ENCODE measurements around the gene DNAAF5. TPM values are rescaled to one million over a fixed set of nuclear protein-coding genes. Genes with fewer than 3 reads are reported as not detected.

Gene DNAAF5
- total RNA-seq, 4 donors from 2014 or later: 26.8 to 75.8 (median 45.3) TPM

DNA sequence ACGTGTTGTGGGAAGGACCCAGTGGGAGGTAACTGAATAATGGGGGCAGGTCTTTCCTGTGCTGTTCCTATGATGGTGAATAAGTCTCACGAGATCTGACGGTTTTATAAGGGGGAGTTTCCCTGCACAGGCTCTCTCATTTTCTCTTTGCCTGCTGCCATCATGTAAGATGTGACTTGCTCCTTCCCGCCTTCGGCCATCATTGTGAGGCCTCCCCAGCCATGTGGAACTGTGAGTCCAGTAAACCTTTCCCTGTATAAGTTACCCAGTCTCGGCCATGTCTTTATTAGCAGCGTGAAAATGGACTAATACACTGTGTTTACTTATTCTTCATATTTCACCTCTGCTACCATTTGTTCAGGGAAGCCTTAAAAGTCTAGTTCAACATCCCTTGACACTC lies 2.2 kb upstream of the DNAAF5 start:
- H3K9me3 ChIP-seq: no peaks in the 10 kb centered on the region
- H3K27ac ChIP-seq: no peak overlapping the region
- peak in 1 of 3 donors; percentile 6 for DNase-seq
- TF ChIP-seq, protein P1, sequence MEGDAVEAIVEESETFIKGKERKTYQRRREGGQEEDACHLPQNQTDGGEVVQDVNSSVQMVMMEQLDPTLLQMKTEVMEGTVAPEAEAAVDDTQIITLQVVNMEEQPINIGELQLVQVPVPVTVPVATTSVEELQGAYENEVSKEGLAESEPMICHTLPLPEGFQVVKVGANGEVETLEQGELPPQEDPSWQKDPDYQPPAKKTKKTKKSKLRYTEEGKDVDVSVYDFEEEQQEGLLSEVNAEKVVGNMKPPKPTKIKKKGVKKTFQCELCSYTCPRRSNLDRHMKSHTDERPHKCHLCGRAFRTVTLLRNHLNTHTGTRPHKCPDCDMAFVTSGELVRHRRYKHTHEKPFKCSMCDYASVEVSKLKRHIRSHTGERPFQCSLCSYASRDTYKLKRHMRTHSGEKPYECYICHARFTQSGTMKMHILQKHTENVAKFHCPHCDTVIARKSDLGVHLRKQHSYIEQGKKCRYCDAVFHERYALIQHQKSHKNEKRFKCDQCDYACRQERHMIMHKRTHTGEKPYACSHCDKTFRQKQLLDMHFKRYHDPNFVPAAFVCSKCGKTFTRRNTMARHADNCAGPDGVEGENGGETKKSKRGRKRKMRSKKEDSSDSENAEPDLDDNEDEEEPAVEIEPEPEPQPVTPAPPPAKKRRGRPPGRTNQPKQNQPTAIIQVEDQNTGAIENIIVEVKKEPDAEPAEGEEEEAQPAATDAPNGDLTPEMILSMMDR (IDR thresholded peaks at IDR 0.05): no peak
- no peak for TF ChIP-seq POLR2A (IDR thresholded peaks at IDR 0.05)
- H3K4me3 ChIP-seq: no peak overlapping the region
- H3K27me3 ChIP-seq: no peaks in the 10 kb centered on the region
- H3K4me1 ChIP-seq: peaks cover 0 to 22% (median 9%) of the 10 kb centered on the region in 4 donors
- no peaks in the 10 kb centered on the region for H3K36me3 ChIP-seq

DNA sequence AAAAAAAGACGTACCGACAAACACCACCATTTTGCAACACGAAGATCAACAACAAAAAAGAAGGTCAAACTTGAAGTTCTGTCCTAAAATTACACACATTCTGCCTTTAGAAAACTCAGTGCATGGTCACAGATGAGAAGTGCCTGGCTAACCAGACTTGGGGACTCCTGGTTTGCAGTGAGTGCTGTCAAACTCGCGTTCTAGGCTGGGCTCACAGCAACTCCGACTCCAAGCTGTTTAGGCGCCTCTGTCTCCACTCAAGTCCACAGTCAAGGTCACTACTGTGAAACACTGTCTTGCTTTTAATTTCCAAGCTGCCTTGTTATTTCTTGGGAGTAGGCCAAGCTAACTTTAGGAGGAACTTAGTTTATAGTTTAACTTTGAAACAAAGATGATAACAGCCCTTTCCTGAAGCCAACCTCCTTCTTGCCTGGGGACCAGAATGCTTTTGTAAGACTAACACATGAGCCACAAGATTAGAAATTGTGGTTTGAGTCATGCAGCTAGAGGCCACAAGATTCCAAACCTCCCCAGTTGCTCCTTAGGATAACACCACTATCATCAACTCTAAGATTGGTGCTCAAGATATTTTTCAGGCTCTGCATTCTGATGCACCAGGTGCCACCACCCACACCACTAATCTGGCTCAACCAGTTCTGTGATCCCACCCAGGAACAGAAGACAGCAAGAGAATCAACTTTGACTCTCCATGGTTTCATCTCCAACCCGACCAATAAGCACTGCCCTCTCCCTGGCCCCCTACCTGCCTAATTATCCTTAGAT lies 1.1 kb upstream of the DNAAF5 start:
- Histone ChIP-seq H3K27me3 (no peaks in the 10 kb centered on the region), H3K36me3 (peaks cover 0 to under 1% (median 0%) of the 10 kb centered on the region in 3 donors), H3K4me1 (peaks cover 0 to 23% (median 9%) of the 10 kb centered on the region in 4 donors), H3K27ac (no peak overlapping the region), H3K4me3 (peak overlapping the region in 1 of 4 donors; percentile 99), H3K9me3 (no peaks in the 10 kb centered on the region)
- no peak for TF ChIP-seq POLR2A (IDR thresholded peaks at IDR 0.05)
- TF ChIP-seq, protein P1 (IDR thresholded peaks at IDR 0.05): no peak
- no peak for DNase-seq

DNA sequence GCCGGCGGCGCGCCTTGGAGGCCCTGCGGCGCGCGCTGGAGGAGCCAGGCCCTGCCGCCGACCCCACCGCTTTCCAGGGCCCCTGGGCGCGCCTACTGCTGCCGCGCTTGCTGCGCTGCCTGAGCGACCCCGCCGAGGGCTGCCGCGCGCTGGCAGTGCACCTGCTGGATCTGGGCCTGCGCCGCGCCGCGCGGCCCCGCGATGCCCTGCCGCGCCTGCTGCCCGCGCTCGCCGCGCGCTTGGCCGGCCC lies 280 bp downstream of the DNAAF5 start:
- Histone ChIP-seq H3K36me3 (peaks cover 0 to 5% (median 0%) of the 10 kb centered on the region in 3 donors), H3K4me3 (peak overlapping the region; percentile 90 to 100 (median 98)), H3K27me3 (no peaks in the 10 kb centered on the region), H3K9me3 (no peaks in the 10 kb centered on the region), H3K4me1 (peaks cover 0 to 30% (median 9%) of the 10 kb centered on the region in 4 donors), H3K27ac (peak overlapping the region; percentile 38 to 78 (median 77))
- no peak for DNase-seq
- TF ChIP-seq, protein P1 (IDR thresholded peaks at IDR 0.05): peak in 1 of 6 experiments; percentile 1
- TF ChIP-seq POLR2A (IDR thresholded peaks at IDR 0.05): no peak

DNA sequence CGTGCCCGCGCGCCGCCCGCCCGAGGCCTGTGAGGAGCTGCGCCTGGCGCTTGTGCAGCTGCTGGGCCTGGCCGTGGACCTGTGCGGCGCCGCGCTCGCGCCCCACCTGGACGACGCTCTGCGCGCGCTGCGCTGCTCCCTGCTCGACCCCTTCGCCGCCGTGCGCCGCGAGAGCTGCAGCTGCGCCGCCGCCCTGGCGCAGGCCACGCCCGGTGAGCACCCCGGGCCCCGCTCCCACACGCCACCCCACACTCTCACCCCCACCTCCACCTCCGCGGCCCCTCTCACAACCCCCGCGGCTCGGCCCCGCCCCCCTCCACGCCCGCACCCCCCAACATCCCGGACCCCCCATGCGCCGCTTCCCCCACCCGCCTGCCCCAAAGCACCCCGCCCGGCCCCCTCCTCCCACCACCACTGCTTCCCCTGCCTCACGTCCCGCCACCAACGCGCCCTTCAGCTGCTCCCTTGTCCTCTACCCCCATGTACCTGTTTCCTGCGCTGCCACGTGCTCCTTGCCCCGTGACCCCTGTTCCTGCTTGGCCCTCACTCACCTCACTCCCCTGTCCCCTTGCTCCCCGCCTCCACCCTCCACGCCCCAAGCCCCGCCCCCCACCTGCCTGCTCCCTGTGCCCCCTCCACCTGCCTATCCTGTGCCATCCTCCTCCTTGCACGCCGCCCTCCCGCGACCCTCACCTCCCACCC lies 756 bp downstream of the DNAAF5 start, which contains the start of gene PRKAR1B:
Gene PRKAR1B, minus strand, starts transcription at position 178 of the 702 bp plus-strand sequence. CDS start 15,776 bp downstream, outside the sequence.
- H3K4me1 ChIP-seq: peaks cover 0 to 35% (median 9%) of the 10 kb centered on the region in 4 donors
- TF ChIP-seq, protein P1 (IDR thresholded peaks at IDR 0.05): no peak
- TF ChIP-seq POLR2A (IDR thresholded peaks at IDR 0.05): no peak
- peak; percentile 42 to 67 (median 64) for DNase-seq
- peak within 1 kb of the TSS; percentile 38 to 78 (median 77) for H3K27ac ChIP-seq
- peaks cover 0 to 5% (median 0%) of the 10 kb centered on the region in 3 donors for H3K36me3 ChIP-seq
- H3K9me3 ChIP-seq: no peaks in the 10 kb centered on the region
- no peaks in the 10 kb centered on the region for H3K27me3 ChIP-seq
- H3K4me3 ChIP-seq: peak within 1 kb of the TSS; percentile 90 to 100 (median 98)

DNA sequence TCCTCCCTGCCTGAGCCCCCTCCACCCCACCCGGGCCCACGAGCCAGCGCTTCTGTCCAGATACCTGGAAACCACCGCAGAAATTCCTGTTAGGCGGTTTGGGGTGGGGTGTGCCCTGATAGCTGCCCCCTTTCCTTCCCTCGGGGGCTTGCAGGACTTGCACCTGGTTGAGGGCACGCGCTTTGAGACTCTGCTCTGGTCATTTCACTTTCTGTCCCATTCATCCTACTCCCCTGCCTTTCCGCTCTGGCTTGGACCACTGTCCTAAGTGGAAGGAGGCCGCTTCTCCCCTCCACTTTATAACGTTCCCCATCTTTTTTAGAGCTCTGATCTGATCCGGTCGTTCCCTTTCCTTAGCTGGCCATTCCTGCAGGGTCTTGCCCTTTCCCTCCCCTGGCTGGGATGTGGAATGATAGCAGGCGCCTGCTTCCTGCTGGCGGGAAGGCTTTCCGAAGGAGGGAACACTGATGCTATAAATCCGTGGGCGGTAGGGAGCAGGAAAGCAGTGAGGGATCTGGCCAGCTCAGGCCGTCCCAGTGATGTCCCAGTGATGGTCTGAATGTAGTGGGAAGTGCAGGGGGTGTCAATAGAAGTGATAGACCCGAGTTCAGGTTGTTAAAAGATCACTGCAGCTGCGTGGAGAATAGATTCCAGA lies 1.4 kb downstream of the DNAAF5 start:
- Histone ChIP-seq H3K27ac (peak overlapping the region in 3 of 4 donors; percentile 8 to 77 (median 77)), H3K4me3 (peak overlapping the region; percentile 90 to 100 (median 98)), H3K4me1 (peaks cover 0 to 37% (median 9%) of the 10 kb centered on the region in 4 donors), H3K9me3 (no peaks in the 10 kb centered on the region), H3K27me3 (no peaks in the 10 kb centered on the region), H3K36me3 (peaks cover 0 to 5% (median 0%) of the 10 kb centered on the region in 3 donors)
- TF ChIP-seq, protein P1 (IDR thresholded peaks at IDR 0.05): no peak
- no peak for TF ChIP-seq POLR2A (IDR thresholded peaks at IDR 0.05)
- DNase-seq: peak in 1 of 3 donors; percentile 37
